GM21723 (cell line): ENCODE measurements around the gene ANO7.

Experiments used
- ATAC-seq: cut with Tn5 transposase; IDR thresholded peaks from one replicate; pipeline ENCODE4 v1.9.1; 2021; ENCODE audit warnings: mild to moderate bottlenecking, moderate library complexity; ENCODE audit not compliant: unreplicated experiment

The ANO7 gene

GRCh38 chr2:241240320-241241004 is 52.0 kb downstream of the ANO7 start:
- ATAC-seq: no peak

GRCh38 chr2:241241669-241242068 is 53.2 kb downstream of the ANO7 start:
- ATAC-seq: no peak

GRCh38 chr2:241242306-241242705 is 53.8 kb downstream of the ANO7 start:
- no peak for ATAC-seq

- no peak for ATAC-seq
Observed at GRCh38 chr2:241244368-241244767, 55.9 kb downstream of the ANO7 start.

GRCh38 chr2:241248289-241248688 is 59.8 kb downstream of the ANO7 start:
- ATAC-seq: no peak

GRCh38 chr2:241248897-241249296 is 60.4 kb downstream of the ANO7 start:
- no peak for ATAC-seq

- ATAC-seq: no peak
Observed at GRCh38 chr2:241249654-241250053, 61.2 kb downstream of the ANO7 start.

- no peak for ATAC-seq
Observed at GRCh38 chr2:241252778-241253475, 64.5 kb downstream of the ANO7 start.

- no peak for ATAC-seq
Observed at GRCh38 chr2:241254904-241255351, 66.5 kb downstream of the ANO7 start.

GRCh38 chr2:241255542-241256167 is 67.2 kb downstream of the ANO7 start:
- ATAC-seq: no peak

GRCh38 chr2:241256168-241256545 is 67.7 kb downstream of the ANO7 start:
- ATAC-seq: no peak

- no peak for ATAC-seq
Observed at GRCh38 chr2:241257419-241258032, 69.0 kb downstream of the ANO7 start.

- ATAC-seq: no peak
Observed at GRCh38 chr2:241258505-241259280, 70.2 kb downstream of the ANO7 start.

GRCh38 chr2:241260911-241261310 is 72.4 kb downstream of the ANO7 start:
- ATAC-seq: no peak

GRCh38 chr2:241261628-241262027 is 73.2 kb downstream of the ANO7 start:
- ATAC-seq: no peak

GRCh38 chr2:241263061-241263460 is 74.6 kb downstream of the ANO7 start:
- ATAC-seq: no peak

- no peak for ATAC-seq
Observed at GRCh38 chr2:241265506-241265905, 77.0 kb downstream of the ANO7 start.

GRCh38 chr2:241267249-241268067 is 79.0 kb downstream of the ANO7 start:
- no peak for ATAC-seq

- ATAC-seq: no peak
Observed at GRCh38 chr2:241268306-241268705, 79.8 kb downstream of the ANO7 start.
